Measurements from ENCODE around the gene PLLP.

DNA sequence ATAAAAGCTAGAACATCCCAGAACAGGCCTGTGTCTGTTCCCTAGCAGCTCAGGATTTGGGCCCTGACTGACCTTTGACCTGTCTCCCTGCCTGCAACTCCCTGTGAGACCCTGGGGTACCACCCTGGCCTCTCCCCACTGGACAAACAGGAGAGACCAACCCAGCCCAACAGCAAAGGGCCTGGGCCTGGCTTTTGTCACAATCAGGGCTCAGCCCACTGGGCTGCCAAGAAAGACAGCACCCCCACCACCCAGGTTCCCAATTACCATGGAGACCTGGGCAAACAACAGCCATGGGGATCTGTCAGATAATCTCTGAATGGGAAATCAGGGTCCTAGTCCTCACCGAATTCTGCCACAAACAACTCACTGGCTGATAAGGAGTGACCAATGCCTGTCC, 11.1 kb downstream of the PLLP start:
- TF ChIP-seq POLR2A (IDR thresholded peaks at IDR 0.05) (no peak), POLR2AphosphoS5 (IDR thresholded peaks at IDR 0.05) (no peak)
- TF ChIP-seq, protein P1, sequence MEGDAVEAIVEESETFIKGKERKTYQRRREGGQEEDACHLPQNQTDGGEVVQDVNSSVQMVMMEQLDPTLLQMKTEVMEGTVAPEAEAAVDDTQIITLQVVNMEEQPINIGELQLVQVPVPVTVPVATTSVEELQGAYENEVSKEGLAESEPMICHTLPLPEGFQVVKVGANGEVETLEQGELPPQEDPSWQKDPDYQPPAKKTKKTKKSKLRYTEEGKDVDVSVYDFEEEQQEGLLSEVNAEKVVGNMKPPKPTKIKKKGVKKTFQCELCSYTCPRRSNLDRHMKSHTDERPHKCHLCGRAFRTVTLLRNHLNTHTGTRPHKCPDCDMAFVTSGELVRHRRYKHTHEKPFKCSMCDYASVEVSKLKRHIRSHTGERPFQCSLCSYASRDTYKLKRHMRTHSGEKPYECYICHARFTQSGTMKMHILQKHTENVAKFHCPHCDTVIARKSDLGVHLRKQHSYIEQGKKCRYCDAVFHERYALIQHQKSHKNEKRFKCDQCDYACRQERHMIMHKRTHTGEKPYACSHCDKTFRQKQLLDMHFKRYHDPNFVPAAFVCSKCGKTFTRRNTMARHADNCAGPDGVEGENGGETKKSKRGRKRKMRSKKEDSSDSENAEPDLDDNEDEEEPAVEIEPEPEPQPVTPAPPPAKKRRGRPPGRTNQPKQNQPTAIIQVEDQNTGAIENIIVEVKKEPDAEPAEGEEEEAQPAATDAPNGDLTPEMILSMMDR (IDR thresholded peaks at IDR 0.05) = no peak
